Medulla oblongata (tissue), 1 donor: ENCODE data around the gene CTSA.

Experiments
- DNase-seq: peaks from one replicate; pipeline ENCODE4 v3.0.0-alpha.2; 2015; ENCODE audit errors: extremely low spot score

Gene CTSA

DNA sequence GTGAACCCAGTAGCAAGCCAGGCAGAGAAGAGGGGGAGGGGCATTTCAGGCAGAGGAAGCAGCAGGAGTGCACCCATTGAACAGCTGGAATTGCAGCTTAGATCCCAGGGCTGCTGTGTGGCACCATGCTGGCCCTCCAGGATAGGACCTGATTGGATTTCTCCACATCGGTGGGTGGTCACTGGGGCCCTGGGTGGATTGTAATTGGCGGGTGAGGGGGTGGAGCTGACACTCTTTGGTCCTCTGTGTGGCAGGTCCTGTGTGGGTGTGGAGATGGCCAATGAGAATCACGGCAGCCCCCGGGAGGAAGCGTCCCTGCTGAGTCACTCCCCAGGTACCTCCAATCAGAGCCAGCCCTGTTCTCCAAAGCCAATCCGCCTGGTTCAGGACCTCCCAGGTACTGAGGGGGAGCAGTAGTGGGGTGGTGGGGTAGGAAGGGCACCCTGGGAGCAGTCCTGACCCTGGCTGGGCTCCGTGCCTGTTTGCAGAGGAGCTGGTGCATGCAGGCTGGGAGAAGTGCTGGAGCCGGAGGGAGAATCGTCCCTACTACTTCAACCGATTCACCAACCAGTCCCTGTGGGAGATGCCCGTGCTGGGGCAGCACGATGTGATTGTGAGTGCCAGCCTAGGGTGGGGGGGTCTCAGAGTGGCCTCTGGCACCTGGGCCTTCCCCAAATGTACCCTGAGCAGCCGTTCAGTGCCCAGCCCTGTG, 47.7 kb downstream of the CTSA start:
- no peak for DNase-seq

- no peak for DNase-seq
These were observed 48.9 kb downstream of the CTSA start for GRCh38 chr20:45940053-45940452.

- DNase-seq: no peak
These were observed 49.3 kb downstream of the CTSA start for GRCh38 chr20:45940469-45940868.

DNA sequence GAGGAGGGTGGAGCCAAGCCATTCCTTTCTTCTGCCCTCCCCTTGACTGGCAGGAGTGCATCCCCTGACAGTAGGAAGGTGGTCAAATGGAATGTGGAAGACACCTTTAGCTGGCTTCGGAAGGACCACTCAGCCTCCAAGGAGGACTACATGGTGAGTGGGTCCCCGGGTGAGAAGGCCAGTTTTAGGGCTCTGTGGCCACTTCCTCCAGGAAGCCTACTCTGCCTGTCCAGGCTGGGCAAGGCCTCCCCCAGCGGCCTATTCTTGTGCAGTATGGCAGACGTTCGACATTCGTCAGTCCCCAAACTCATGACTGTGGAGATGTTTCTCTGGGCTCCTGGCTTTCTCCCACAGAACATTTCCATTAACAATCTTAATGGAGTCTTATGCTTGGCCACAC, 52.5 kb downstream of the CTSA start:
- DNase-seq: no peak

- DNase-seq: no peak
These were observed 53.2 kb downstream of the CTSA start for GRCh38 chr20:45944151-45944964.

DNA sequence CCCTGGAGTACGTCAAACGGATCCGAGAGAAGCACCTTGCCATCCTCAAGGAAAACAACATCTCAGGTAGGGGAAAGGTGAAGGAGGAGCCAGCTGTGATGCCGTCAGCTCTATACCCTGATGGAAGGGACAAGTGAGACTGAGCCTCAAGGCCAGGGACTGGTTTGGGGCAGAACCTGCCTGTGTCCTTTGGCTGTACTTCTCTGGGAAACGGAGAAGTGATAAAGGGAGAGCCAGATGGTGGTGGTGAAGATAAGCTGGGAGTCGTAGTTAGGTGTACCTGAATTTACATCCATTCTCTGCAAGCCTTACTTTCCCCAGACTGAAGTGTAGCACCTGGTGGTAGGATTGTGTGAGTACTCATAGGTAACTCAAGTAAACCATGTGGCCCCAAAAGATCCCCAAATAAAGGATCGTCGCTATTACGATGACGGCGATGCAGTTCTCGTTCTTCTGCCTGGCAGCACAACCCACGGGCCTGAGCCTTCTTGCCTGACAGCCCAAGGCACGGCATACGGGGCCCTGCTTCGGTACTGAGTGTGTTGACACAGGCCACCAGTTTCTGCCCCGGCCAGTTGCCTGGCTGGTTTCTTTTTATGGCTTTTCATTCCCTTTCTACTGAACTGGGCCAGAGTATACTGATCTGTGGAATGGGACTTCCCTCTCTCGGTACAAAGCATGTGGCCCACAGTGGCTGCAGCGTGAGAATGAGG, 54.0 kb downstream of the CTSA start:
- DNase-seq: no peak

DNA sequence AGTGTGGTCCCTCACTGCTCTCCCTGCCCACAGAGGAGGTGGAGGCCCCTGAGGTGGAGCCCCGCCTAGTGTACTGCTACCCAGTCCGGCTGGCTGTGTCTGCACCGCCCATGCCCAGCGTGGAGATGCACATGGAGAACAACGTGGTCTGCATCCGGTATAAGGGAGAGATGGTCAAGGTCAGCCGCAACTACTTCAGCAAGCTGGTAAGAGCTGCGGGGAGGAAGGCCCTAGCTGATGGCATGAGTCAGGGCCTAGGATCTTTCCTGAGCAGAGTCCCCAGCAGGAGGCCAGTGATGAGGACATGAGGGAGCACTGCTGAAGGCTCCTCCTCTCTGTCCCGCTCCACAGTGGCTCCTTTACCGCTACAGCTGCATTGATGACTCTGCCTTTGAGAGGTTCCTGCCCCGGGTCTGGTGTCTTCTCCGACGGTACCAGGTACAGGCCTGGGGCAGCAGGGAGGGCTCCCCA, 54.6 kb downstream of the CTSA start:
- DNase-seq: no peak

DNA sequence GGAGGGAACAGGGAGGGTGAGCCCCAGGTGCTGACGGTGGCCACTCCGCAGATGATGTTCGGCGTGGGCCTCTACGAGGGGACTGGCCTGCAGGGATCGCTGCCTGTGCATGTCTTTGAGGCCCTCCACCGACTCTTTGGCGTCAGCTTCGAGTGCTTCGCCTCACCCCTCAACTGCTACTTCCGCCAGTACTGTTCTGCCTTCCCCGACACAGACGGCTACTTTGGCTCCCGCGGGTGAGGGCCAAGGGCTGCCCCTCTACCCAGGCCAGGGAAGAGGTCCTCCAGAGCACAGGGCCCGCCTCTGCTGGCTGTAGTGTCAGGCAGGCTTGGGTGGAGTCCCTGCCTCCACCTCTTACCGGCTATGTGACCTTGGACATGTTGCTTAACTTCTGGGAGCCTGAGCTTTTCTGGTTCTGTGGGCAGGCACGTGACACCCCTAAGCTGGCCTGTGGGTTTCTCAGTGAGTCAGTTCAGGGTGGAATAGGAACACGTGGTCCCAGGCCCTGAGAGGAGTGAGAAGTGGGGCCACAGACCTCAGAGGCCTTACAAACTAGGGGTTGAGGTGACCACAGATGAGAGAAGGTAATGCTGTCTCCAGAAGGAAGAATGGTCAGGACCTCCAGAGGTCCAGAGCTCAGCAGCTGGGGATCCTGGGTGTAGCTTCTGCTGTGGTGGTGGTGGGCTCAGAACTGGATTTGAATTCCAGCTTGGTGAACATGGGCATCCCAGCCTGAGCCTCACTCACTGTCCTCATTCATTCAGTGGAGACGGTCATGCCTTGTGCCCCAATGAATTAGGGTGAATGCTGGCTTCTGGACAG, 55.2 kb downstream of the CTSA start:
- no peak for DNase-seq

- DNase-seq: no peak
These were observed 56.2 kb downstream of the CTSA start for GRCh38 chr20:45947110-45947866.

- DNase-seq: no peak
These were observed 57.2 kb downstream of the CTSA start for GRCh38 chr20:45948261-45948733.
